Measurements from ENCODE around the gene SPTSSA. TPM values are rescaled to one million over a fixed set of nuclear protein-coding genes. Genes with fewer than 3 reads are reported as not detected.
A peak's percentile ranks its signal among the peaks of the same experiment; 100 is the strongest.

SPTSSA gene
- total RNA-seq, 6 donors from 2014 or later: 22.5 to 106 (median 42.1) TPM

DNA sequence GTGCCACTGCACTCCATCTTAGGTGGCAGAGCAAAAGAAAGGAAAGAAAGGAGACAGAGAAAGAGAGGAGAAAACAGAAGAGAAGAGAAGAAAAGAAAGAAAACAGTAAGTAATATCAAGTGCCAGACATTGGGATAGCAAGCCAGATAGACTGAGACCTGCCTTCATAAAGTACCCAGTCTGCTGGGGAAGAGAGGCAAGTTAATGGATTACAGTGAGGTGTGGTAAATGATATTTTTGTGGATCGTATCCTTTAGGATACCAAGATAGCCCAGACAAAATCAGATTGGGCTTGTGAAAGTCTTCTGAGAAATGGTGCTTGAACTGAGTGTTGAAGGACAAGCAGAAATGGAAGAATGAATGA, 1.5 kb upstream of the SPTSSA start:
- TF ChIP-seq, protein P1, sequence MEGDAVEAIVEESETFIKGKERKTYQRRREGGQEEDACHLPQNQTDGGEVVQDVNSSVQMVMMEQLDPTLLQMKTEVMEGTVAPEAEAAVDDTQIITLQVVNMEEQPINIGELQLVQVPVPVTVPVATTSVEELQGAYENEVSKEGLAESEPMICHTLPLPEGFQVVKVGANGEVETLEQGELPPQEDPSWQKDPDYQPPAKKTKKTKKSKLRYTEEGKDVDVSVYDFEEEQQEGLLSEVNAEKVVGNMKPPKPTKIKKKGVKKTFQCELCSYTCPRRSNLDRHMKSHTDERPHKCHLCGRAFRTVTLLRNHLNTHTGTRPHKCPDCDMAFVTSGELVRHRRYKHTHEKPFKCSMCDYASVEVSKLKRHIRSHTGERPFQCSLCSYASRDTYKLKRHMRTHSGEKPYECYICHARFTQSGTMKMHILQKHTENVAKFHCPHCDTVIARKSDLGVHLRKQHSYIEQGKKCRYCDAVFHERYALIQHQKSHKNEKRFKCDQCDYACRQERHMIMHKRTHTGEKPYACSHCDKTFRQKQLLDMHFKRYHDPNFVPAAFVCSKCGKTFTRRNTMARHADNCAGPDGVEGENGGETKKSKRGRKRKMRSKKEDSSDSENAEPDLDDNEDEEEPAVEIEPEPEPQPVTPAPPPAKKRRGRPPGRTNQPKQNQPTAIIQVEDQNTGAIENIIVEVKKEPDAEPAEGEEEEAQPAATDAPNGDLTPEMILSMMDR (IDR thresholded peaks at IDR 0.05): no peak
- TF ChIP-seq POLR2AphosphoS5 (IDR thresholded peaks at IDR 0.05) (no peak), EP300 (IDR thresholded peaks at IDR 0.05) (no peak), POLR2A (IDR thresholded peaks at IDR 0.05) (no peak)
- no peaks in the 10 kb centered on the region for H3K36me3 ChIP-seq
- H3K4me3 ChIP-seq: no peak overlapping the region
- H3K4me1 ChIP-seq: peaks cover 8 to 28% (median 21%) of the 10 kb centered on the region in 4 donors
- H3K9me3 ChIP-seq: no peaks in the 10 kb centered on the region
- H3K27ac ChIP-seq: no peak overlapping the region
- H3K27me3 ChIP-seq: no peaks in the 10 kb centered on the region
- DNase-seq: no peak
- ATAC-seq (ENCODE audit: low FRiP score in 2 of 2): no peak
- 95 to 98% methylated on average over 1 of the region's 1 CpG for WGBS, 2 donors

DNA sequence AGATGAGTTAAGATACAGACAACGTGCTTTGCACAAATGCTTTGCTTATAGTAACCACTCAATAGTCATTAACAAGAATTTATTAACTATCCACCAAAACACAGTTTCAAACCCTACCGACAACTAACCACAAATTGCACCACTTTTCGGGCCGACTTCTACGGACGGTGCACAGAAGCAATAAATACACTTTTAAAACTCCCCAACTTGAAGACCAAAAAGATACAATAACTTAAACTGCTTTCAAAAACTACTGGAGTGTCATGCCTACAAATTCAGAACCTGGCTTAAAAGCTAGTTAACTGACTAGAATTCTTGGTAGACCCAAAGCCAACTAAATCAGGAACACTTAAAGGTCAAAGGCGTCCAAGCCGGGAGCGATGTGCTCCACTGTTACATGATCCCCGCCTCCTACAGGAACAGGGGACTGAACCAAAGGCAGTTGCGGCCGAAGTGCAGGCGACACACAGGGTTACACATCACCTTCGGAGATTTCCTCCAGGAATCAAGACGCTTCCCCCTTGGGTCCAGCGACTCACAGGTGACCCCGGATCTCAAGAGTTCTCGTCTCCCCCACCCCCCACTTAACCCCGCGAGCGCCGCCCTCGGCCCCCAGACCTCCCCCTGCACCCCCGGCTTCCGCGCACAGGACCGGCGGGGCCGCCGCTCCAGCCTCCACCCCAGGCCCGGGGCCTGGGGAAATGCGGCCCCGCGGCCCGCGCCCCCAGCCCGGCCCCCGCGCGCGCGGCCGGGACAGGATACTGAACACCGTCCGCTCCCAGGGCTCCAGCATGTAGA, 507 bp downstream of the SPTSSA start:
- H3K4me3 ChIP-seq: peak overlapping the region; percentile 44 to 89 (median 85)
- peaks cover 0 to 2% (median 0%) of the 10 kb centered on the region in 4 donors for H3K36me3 ChIP-seq
- H3K27me3 ChIP-seq: no peaks in the 10 kb centered on the region
- DNase-seq (peak in 1 of 2 donors; percentile 63), ATAC-seq (ENCODE audit: low FRiP score in 2 of 2) (peak; percentile 53 to 55)
- peaks cover 8 to 28% (median 21%) of the 10 kb centered on the region in 4 donors for H3K4me1 ChIP-seq
- WGBS, 2 donors: 1 to 5% methylated on average over 9 to 41 of the region's 45 CpGs
- TF ChIP-seq, protein P1 (IDR thresholded peaks at IDR 0.05): peak in 1 of 6 experiments; percentile 2
- no peak for TF ChIP-seq POLR2A (IDR thresholded peaks at IDR 0.05)
- no peaks in the 10 kb centered on the region for H3K9me3 ChIP-seq
- H3K27ac ChIP-seq: peak overlapping the region; percentile 89 to 95 (median 92)

DNA sequence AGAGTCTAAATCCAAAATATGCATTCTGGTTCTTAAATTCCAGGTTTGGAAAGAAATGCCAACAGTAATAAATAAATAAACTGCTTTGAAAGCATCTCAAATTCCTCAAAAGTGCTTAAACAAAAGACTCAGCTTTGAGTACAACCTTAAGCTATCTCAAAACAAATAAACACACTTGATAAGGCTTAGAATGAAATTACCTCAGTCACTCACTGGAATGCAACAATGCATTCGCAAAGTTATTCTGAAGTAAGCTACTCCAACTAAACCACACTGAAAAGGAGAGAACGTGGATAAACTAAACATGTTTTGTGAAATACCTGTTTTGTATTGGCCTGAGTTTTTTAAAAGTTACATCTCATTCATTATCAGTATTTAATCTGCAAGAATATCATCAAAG, 1.2 kb downstream of the SPTSSA start:
- H3K27ac ChIP-seq: peak overlapping the region; percentile 89 to 95 (median 92)
- H3K4me3 ChIP-seq: peak overlapping the region in 3 of 4 donors; percentile 83 to 89 (median 87)
- no peaks in the 10 kb centered on the region for H3K27me3 ChIP-seq
- 29 to 30% methylated on average over 2 of the region's 2 CpGs for WGBS, 2 donors
- H3K36me3 ChIP-seq: peaks cover 2 to 9% (median 4%) of the 10 kb centered on the region in 4 donors
- no peaks in the 10 kb centered on the region for H3K9me3 ChIP-seq
- no peak for TF ChIP-seq EP300 (IDR thresholded peaks at IDR 0.05)
- peak in 1 of 4 donors; percentile 14 for TF ChIP-seq POLR2A (IDR thresholded peaks at IDR 0.05)
- TF ChIP-seq, protein P1 (IDR thresholded peaks at IDR 0.05): no peak
- DNase-seq (no peak), ATAC-seq (ENCODE audit: low FRiP score in 2 of 2) (no peak)
- peaks cover 8 to 28% (median 21%) of the 10 kb centered on the region in 4 donors for H3K4me1 ChIP-seq

DNA sequence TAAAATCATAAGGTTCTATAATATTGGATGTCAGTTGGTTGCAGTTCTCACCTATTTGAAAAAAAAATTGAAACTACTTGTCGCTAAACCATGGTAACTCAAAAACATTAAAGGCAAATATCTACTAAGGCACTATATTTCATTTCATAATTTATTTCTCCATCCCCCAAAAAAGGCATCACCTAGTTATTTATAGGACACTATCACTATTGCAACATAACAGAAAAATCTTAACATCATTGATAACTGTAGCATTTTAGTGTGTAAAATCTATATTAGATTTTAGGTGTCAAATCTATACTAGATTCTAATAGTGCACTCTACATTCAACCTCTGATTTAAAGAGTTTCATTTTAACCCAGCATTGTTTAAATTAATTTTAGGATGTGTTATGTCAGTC, 1.7 kb downstream of the SPTSSA start:
- no peak for ATAC-seq (ENCODE audit: low FRiP score in 2 of 2)
- TF ChIP-seq, protein P1 (IDR thresholded peaks at IDR 0.05): no peak
- TF ChIP-seq EP300 (IDR thresholded peaks at IDR 0.05) (no peak), POLR2A (IDR thresholded peaks at IDR 0.05) (no peak), POLR2AphosphoS5 (IDR thresholded peaks at IDR 0.05) (no peak)

More for the DNA sequence above, 1.7 kb downstream of the SPTSSA start:
- WGBS, 2 donors: 63 to 90% methylated on average over 1 of the region's 1 CpG
- Histone ChIP-seq H3K4me3 (peak overlapping the region in 3 of 4 donors; percentile 83 to 89 (median 87)), H3K36me3 (peaks cover 6 to 15% (median 10%) of the 10 kb centered on the region in 4 donors), H3K27me3 (no peaks in the 10 kb centered on the region), H3K4me1 (peaks cover 8 to 25% (median 21%) of the 10 kb centered on the region in 4 donors), H3K9me3 (no peaks in the 10 kb centered on the region), H3K27ac (peak overlapping the region in 3 of 4 donors; percentile 89 to 95 (median 90))
- DNase-seq: no peak
